GM10266 (cell line): ENCODE results near the gene SMAD5.

Source experiments
- DNase-seq: peaks from one replicate; pipeline ENCODE4 v3.0.0; 2012; ENCODE audit errors: extremely low spot score
- CTCF ChIP-seq: IDR thresholded peaks from 2 replicates; pipeline ENCODE4 v1.5.1; 2012; ENCODE audit warnings: mild to moderate bottlenecking, low read depth; ENCODE audit not compliant: control insufficient read depth, insufficient read depth; ENCODE audit errors: missing control alignments

Gene SMAD5

GRCh38 chr5:136130581-136130980, 2.1 kb upstream of the SMAD5 start:
- no peak for TF ChIP-seq CTCF
- no peak for DNase-seq

GRCh38 chr5:136132087-136132486, 558 bp upstream of the SMAD5 start:
- no peak for TF ChIP-seq CTCF
- DNase-seq, result peak; percentile 24

GRCh38 chr5:136133222-136133921, 727 bp downstream of the SMAD5 start:
- peak; percentile 41 for DNase-seq
- TF ChIP-seq CTCF, result no peak

- DNase-seq, result no peak
- no peak for TF ChIP-seq CTCF
Measured at GRCh38 chr5:136133922-136134379, 1.3 kb downstream of the SMAD5 start.

GRCh38 chr5:136134653-136135052, 2.0 kb downstream of the SMAD5 start:
- DNase-seq, result no peak
- TF ChIP-seq CTCF, result no peak

GRCh38 chr5:136135536-136135935, 2.9 kb downstream of the SMAD5 start:
- TF ChIP-seq CTCF, result no peak
- DNase-seq, result no peak

- TF ChIP-seq CTCF, result no peak
- no peak for DNase-seq
Measured at GRCh38 chr5:136137497-136138220, 5.0 kb downstream of the SMAD5 start.
